HuH-7.5 (cell line): ENCODE results near the gene CYB561D1.
A peak's percentile ranks its signal among the peaks of the same experiment; 100 is the strongest.

Source experiments
- DNase-seq: peaks from one replicate; pipeline ENCODE4 v3.0.0; 2011; ENCODE audit warnings: low spot score

Gene CYB561D1

GRCh38 chr1:109501644-109502363 lies 7.9 kb downstream of the CYB561D1 start:
- no peak for DNase-seq

- no peak for DNase-seq
Measured at GRCh38 chr1:109502364-109502851, 8.5 kb downstream of the CYB561D1 start.

- DNase-seq: no peak
Measured at GRCh38 chr1:109503935-109504334, 10.0 kb downstream of the CYB561D1 start.

- no peak for DNase-seq
Measured at GRCh38 chr1:109504974-109505373, 11.1 kb downstream of the CYB561D1 start.

GRCh38 chr1:109508001-109508872 lies 14.3 kb downstream of the CYB561D1 start:
- DNase-seq: no peak

DNA sequence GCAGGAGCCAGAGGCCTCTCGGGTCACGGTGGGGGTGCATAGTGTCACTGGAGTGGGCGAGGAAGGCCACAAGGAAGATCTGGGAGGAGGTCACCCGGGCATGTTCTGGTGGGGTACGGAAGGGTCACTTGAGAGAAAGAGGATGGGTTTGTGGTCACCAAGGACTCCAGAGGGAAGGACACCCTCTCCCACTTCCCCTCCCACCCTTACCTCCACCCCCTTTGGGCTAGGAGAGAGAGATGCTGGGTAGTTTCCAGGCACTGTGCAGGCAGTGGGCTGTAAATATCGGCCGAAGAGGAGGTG lies 14.9 kb downstream of the CYB561D1 start:
- DNase-seq: no peak

- peak; percentile 85 for DNase-seq
Measured at GRCh38 chr1:109509176-109510134, 15.6 kb downstream of the CYB561D1 start, which contains the start of gene AMIGO1. TSS of gene AMIGO1 (minus strand) at chr1:109509727. CDS start at chr1:109508912, 815 bp downstream.

GRCh38 chr1:109513110-109513710 lies 19.3 kb downstream of the CYB561D1 start:
- no peak for DNase-seq

GRCh38 chr1:109514846-109515245 lies 21.0 kb downstream of the CYB561D1 start:
- no peak for DNase-seq

- DNase-seq: no peak
Measured at GRCh38 chr1:109516872-109517271, 23.0 kb downstream of the CYB561D1 start.

- DNase-seq: no peak
Measured at GRCh38 chr1:109517337-109517736, 23.4 kb downstream of the CYB561D1 start.

GRCh38 chr1:109521002-109521951 lies 27.4 kb downstream of the CYB561D1 start:
- no peak for DNase-seq

DNA sequence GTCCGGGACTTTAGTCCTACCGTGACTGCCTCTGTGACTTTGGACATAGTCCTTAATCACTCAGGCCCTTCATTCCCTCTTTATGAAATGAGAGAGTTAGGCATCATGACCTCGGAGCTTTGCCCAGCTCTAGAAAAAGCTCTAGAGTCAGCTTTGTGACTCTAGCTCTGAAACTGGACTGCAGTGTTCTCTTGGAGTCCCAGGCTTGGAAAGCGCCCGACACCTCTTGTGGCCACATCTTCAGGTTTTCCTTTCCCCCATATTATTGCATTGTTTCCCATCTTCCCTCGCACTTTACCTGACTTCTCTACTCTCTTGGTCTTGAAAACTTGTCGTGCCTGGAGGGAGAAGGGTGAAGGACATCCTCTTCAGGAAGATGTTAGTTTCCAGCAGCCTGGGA lies 28.1 kb downstream of the CYB561D1 start:
- DNase-seq: no peak

- DNase-seq: no peak
Measured at GRCh38 chr1:109523706-109524105, 29.8 kb downstream of the CYB561D1 start.

GRCh38 chr1:109527098-109527811 lies 33.4 kb downstream of the CYB561D1 start:
- no peak for DNase-seq

DNA sequence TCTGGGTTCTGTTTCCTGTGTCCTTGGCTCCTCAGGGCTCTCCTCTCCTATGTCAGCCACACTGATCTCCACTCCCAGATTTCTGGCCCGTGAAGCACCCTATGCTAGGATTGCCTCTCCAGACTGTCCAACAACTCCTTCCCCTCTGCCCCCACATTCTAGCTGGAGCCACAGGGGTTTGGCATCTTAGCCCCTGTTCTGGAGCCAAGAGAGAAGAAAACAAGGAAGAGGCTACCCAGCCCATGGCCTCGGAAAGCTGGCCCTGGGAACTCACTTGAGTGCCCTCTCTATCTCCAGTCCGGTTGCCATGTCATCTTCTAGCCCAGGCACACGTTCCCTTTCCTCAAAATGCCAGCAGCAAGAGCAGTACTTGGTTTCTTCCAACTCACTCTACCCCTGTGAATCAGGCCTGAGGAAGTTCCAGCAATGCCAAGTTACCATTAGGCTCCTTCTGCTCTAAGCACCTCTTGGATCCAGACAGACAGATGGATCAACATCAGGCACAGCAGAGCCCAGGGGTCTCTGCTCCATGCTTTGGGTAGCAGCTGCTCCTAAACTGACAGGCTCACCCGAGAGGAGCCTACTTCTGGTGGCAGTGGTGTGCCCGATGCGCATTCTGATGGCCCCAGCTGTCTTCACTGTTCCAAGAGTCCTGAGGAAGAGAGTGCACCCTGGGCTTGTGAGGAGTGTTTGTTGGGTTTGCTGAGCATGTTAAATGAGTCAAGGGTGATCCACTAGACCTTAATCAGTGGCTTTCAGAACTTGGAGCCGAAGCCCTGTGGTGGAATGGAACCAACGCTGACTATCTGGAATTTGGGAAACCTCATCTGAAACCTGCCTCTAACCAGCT lies 34.2 kb downstream of the CYB561D1 start:
- no peak for DNase-seq

DNA sequence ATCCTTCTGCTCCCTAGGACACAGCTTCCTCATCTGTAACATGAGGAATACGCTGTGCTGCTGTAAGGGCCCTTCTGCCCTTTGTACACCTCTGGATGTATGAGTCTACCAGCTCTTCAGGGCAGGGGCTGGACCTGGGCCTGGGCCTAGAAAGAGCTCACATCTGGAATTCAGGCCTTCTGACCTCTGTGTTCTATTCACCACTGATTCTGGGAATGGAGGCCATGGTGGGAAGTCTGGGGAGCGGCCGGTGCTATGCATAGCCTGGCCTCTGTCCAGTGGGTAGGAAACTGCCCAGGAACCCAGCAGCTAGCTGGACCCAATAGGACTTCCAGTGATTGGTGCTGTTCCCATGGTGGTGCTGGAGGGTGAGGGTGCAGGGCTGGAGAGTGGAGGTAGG lies 34.8 kb downstream of the CYB561D1 start:
- DNase-seq: no peak

DNA sequence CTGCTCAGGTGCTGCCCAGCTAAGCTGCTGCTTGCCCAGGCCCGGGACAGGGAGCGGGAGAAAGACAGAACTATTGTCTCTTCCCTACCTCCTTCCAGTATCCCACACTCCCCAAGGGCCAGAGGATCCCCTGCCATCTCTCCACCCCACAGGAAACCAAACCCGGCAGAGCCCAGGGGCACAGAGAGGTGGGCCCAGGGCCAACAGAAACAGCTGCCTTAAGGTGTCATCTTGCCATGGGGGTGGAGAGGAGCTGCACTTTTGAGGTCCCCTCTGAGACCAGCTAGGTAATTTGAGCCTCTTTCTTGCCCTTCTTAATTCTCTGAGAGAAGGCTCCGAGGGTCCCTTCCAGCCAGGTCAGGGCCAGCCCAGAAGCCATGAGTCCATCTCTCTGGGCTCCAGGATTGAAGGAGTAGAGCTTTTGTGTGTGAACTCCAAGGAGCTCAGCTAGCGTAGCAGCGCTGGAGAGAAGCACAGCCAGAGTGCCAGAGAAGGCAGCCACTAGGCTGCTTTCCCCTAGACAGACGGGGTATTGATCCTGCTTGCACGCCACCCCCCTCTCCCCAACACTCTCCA lies 36.1 kb downstream of the CYB561D1 start:
- DNase-seq: no peak
